Subcutaneous adipose tissue (tissue), 4 donors: ENCODE data around the gene RTP3. TPM values are rescaled to one million over a fixed set of nuclear protein-coding genes. Genes with fewer than 3 reads are reported as not detected.

ENCODE experiments used
- total RNA-seq, 4 donors: library from RNA; depleted of rRNA; stranded (reverse); fragments of >200 nt; gene quantifications; one replicate each; pipeline ENCODE4 v1.1.0, GENCODE V29; 2016
- TF ChIP-seq, protein P1 (sequence below): fragments of 450-650 bp; IDR thresholded peaks from one replicate; pipeline ENCODE4 v1.5.1; 2016; ENCODE audit warnings: low read depth, mild to moderate bottlenecking, control low read depth, antibody characterized with exemption, moderate library complexity

RTP3 gene
- total RNA-seq, 4 donors from 2014 or later: not detected

DNA sequence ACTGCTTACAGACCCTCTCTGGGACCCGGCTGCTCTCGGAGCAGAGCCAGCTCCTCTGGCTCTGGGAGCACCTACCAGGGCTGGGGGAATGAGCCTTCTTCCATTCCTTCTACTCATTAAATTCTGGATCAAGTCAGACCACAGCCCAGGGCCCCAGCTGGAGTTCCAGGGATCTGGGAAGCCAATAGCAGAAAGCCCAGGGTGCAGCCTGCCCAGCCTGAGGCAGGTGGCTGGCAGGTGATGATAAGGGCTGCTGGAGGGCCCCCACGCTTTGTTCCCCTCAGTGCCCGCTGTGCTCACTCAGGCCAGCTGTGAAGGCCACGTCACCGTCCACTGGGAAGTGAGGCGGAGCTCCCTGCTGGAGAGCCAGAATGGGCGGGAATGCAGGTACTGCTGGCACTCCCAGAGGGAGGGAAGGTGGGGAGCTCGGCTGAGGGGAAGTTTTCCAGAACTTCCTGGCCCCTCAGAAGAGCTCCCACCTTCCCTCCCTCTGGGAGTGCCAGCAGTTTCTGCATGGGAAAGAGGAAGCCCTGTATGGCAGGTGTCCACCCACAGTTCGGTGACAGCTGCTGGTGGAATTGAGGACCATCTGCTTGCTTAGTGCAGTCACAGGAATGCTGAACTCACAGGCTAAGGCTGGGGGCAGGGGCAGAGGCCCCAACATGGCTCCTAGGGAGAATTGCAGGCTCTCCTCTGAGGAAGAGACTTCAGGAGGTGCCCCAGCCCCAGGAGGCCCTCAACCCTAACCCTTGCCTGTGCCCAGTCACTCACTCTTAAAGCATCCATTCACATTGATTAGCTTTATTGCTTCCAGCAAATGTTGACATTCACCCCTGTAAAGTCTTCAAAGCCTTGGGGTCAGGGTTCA lies 12.6 kb upstream of the RTP3 start:
- TF ChIP-seq, protein P1, sequence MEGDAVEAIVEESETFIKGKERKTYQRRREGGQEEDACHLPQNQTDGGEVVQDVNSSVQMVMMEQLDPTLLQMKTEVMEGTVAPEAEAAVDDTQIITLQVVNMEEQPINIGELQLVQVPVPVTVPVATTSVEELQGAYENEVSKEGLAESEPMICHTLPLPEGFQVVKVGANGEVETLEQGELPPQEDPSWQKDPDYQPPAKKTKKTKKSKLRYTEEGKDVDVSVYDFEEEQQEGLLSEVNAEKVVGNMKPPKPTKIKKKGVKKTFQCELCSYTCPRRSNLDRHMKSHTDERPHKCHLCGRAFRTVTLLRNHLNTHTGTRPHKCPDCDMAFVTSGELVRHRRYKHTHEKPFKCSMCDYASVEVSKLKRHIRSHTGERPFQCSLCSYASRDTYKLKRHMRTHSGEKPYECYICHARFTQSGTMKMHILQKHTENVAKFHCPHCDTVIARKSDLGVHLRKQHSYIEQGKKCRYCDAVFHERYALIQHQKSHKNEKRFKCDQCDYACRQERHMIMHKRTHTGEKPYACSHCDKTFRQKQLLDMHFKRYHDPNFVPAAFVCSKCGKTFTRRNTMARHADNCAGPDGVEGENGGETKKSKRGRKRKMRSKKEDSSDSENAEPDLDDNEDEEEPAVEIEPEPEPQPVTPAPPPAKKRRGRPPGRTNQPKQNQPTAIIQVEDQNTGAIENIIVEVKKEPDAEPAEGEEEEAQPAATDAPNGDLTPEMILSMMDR: no peak

DNA sequence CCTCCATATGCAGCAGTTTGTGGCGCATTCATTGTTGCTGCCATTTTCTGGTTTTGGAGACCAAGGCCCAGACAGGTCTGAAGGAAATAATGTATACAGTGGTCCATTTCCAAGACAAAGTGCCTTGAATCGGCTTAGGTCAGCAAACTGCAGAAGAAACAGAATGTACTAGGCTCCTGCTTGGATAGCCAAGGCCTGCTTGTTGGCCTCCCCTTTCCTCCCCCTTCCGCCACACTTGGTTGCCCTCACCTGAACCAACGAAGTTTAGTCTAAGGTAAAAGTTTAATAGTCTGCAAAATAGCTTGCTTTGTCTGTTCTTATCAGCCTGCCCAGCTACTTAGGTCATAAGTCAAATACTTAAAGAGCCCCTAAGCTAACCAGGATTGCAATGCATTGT lies 12.0 kb upstream of the RTP3 start:
- TF ChIP-seq, protein P1: no peak

DNA sequence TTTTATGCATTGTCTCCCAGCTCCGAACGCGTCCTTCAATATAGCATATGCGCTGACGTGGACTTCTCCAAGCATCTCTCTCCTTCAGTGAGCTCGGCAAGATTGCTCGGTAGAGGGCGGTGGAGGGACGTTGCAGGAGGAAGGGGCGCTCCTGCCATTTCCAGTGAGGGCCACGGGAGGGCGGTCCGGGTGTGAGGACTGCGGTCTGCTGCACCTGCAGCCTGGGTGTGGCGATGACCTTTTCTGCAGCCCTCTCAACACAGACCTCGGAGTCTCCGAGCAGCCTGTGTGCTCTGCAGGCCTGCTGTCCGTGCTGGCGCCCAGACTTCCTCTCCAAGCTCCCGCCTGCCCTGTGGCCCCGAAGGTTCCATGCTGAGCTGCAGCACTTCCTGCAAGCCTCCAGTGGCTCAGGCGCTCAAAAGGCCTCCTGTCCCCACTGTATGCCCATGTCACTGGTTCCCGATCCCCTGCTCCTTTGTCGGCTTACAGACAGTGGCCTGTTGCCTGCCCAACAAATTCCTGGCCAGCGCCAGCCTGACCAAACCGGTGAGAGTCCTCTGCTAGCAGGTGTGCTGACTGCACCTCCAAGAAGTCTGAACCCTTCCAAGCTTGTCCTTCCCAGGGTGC lies 8.9 kb upstream of the RTP3 start:
- TF ChIP-seq, protein P1: no peak

DNA sequence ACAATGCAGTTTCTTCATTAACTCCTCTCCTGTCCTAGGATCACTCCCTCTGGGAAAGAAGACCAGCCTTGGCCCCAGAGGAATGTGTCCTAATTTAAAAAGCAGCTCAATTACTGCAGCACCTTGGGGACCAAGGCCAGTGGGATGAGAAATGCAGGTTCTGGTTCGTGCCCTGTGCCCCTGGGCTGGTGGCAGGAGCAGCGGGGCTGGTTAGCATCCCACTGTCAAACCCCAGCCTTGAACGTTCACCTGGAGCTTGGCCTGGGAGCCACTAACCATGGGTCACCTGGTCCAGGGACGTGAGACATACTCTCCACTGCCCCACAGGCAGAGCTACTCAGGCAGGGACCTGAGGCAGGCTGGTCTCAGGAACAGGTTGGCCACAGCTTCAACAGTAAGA lies 8.4 kb upstream of the RTP3 start:
- TF ChIP-seq, protein P1: no peak

DNA sequence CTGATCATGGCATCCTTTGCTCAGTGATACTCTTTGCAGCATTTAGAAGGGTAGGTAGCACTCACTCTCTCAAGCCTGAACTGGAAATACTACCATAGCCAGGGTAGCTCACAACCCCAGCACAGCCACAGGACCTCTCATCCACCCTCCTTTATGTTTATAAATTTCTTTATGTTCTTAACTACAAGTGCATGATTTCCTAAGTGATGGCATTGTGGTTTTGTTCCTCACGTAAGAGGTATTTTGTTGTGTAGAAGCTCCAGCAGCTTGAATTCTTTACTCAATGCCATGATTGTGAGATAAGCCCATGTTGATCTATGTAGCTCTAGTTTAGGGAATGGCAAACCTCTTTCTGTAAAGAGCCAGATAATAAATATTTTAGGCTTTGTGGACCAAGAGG lies 7.9 kb upstream of the RTP3 start:
- TF ChIP-seq, protein P1: no peak

DNA sequence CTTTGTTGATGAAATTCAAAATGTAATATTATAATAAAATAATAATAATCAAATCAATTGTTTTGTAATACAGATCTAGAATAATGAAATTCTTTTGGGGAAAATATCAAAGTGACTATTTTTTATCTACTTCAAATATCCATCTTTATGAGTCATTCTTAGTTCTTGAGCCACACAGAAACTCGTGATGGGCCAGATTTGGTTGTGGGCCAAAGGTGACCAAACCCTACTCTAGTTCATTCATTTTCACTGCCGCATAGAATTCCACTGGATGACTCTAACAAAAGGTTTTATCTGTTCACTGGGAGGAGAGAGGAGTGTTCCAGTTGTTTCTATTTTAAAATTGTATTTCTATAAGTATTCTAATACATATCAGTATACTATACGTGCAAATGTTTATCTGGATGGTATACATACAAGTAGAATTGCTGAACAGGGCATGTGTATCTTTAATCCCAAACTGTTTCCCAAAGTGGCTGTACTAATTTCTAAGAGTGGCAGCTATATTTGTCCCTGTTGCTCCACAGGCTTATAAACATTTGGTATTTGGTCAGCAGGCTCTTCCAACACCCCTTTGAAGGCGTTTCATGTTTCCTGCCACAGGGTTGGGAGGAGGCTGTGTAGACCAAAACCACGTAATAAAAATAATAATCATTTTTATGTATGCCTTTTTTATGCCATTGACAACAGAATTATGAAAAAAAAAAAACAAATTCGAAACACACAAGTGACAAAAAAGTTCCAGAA lies 7.3 kb upstream of the RTP3 start:
- TF ChIP-seq, protein P1: no peak
